Measurements from ENCODE around the gene PCDHGB6.
"Not testable (repeated sequence)": the region's sequence is repeated elsewhere in the genome, so short reads cannot be mapped to it uniquely, and the experiment has no call there.

The PCDHGB6 gene

DNA sequence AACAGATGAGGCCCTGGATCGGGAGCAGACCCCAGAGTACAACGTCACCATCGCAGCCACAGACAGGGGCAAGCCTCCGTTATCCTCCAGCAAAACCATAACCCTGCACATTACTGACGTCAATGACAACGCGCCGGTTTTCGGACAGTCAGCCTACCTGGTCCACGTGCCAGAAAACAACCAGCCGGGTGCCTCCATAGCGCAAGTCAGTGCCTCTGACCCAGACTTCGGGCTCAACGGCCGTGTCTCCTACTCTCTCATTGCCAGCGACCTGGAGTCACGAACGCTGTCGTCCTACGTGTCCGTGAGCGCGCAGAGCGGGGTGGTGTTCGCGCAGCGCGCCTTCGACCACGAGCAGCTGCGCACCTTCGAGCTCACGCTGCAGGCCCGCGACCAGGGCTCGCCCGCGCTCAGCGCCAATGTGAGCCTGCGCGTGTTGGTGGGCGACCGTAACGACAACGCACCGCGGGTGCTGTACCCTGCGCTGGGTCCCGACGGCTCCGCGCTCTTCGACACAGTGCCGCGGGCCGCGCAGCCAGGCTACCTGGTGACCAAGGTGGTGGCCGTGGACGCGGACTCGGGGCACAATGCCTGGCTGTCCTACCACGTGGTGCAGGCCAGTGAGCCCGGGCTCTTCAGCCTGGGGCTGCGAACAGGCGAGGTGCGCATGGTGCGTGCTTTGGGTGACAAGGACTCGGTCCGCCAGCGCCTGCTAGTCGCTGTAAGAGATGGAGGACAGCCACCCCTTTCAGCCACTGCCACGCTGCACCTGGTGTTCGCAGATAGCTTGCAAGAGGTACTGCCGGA is 11.5 kb downstream of the PCDHGB6 start:
- no peak for FAIRE-seq

DNA sequence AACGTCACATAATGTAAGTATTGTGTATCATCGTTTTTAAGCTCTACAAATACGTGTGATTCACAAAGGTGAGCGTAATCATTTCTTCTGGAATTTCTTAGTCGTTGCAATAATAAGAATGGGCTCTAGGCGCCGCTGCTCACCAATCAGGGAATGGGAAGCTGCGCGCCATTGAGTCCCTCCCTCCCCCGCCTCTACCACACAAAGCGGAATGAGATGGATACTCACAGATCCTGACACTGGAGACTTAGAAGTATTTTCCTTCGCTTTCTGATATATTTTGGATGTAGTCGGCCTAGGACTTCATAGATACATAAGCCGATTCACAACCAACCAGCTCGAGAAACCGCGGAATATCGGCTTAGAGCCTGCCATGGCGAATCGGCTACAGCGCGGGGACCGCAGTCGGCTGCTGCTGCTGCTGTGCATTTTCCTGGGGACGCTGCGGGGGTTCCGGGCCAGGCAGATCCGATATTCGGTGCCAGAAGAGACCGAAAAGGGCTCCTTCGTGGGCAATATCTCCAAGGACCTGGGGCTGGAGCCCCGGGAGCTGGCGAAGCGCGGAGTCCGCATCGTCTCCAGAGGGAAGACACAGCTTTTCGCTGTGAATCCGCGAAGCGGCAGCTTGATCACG is 13.2 kb downstream of the PCDHGB6 start, which contains the start of gene PCDHGA11:
TSS of gene PCDHGA11 (plus strand) at position 197 of the 634 bp plus-strand sequence. CDS start at position 374, 177 bp downstream.
- no peak for FAIRE-seq

DNA sequence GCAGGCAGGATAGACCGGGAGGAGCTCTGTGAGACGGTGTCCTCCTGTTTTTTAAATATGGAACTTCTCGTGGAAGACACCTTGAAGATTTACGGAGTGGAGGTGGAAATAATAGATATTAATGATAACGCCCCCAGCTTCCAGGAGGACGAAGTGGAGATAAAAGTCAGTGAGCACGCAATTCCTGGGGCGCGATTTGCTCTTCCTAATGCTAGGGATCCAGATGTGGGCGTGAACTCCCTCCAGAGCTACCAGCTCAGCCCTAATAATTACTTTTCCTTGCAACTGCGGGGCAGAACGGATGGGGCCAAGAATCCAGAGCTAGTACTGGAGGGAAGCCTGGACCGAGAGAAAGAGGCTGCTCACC is 13.7 kb downstream of the PCDHGB6 start:
- FAIRE-seq: no peak

DNA sequence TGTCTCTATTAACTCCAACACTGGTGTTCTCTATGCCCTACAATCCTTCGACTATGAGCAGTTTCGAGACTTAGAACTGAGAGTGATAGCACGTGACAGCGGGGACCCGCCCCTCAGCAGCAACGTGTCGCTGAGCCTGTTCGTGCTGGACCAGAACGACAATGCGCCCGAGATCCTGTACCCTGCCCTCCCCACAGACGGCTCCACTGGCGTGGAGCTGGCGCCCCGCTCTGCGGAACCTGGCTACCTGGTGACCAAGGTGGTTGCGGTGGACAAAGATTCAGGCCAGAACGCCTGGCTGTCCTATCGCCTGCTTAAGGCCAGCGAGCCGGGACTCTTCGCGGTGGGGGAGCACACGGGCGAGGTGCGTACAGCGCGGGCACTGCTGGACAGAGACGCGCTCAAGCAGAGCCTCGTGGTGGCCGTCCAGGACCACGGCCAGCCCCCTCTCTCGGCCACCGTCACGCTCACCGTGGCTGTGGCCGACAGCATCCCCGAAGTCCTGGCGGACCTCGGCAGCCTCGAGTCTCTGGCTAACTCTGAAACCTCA is 15.0 kb downstream of the PCDHGB6 start:
- FAIRE-seq: no peak

DNA sequence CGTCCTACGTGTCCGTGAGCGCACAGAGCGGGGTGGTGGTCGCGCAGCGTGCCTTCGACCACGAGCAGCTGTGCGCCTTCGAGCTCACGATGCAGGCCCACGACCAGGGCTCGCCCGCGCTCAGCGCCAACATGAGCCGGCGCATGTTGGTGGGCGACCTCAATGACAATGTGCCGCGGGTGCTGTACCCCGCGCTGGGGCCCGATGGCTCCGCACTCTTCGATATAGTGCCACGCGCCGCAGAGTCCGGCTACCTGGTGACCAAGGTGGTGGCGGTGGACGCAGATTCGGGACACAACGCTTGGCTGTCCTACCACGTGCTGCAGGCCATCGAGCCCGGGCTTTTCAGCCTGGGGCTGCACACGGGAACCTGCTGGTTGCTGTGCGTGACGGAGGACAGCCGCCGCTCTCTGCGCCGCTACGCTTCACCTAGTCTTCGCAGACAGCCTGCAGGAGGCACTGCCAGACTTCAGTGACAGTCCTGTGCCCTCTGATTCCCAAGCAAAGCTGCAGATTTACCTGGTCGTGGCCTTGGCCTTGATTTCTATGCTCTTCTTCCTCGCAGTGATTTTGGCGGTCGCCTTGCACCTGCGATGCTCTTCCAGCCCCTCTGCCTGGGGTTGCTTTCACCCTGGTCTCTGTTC is 20.1 kb downstream of the PCDHGB6 start:
- FAIRE-seq: no peak

DNA sequence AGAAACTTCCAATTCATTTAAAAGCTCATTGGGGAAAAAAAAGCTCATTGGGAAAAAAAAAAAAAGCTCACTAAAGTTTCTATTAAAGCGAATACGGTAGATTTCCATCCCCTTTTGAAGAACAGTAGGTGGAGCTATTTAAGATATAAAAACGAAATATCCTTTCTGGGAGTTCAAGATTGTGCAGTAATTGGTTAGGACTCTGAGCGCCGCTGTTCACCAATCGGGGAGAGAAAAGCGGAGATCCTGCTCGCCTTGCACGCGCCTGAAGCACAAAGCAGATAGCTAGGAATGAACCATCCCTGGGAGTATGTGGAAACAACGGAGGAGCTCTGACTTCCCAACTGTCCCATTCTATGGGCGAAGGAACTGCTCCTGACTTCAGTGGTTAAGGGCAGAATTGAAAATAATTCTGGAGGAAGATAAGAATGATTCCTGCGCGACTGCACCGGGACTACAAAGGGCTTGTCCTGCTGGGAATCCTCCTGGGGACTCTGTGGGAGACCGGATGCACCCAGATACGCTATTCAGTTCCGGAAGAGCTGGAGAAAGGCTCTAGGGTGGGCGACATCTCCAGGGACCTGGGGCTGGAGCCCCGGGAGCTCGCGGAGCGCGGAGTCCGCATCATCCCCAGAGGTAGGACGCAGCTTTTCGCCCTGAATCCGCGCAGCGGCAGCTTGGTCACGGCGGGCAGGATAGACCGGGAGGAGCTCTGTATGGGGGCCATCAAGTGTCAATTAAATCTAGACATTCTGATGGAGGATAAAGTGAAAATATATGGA is 22.7 kb downstream of the PCDHGB6 start, which contains the start of gene PCDHGA12:
TSS of gene PCDHGA12 (plus strand) at position 176 of the 782 bp plus-strand sequence. CDS start at position 429, 253 bp downstream.
- no peak for FAIRE-seq

DNA sequence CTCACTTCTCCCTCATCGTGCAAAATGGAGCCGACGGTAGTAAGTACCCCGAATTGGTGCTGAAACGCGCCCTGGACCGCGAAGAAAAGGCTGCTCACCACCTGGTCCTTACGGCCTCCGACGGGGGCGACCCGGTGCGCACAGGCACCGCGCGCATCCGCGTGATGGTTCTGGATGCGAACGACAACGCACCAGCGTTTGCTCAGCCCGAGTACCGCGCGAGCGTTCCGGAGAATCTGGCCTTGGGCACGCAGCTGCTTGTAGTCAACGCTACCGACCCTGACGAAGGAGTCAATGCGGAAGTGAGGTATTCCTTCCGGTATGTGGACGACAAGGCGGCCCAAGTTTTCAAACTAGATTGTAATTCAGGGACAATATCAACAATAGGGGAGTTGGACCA is 23.5 kb downstream of the PCDHGB6 start:
- FAIRE-seq: no peak

DNA sequence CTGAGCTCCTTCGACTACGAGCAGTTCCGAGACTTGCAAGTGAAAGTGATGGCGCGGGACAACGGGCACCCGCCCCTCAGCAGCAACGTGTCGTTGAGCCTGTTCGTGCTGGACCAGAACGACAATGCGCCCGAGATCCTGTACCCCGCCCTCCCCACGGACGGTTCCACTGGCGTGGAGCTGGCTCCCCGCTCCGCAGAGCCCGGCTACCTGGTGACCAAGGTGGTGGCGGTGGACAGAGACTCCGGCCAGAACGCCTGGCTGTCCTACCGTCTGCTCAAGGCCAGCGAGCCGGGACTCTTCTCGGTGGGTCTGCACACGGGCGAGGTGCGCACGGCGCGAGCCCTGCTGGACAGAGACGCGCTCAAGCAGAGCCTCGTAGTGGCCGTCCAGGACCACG is 24.5 kb downstream of the PCDHGB6 start:
- FAIRE-seq: not testable (repeated sequence)

DNA sequence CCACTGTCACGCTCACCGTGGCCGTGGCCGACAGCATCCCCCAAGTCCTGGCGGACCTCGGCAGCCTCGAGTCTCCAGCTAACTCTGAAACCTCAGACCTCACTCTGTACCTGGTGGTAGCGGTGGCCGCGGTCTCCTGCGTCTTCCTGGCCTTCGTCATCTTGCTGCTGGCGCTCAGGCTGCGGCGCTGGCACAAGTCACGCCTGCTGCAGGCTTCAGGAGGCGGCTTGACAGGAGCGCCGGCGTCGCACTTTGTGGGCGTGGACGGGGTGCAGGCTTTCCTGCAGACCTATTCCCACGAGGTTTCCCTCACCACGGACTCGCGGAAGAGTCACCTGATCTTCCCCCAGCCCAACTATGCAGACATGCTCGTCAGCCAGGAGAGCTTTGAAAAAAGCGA is 24.9 kb downstream of the PCDHGB6 start:
- not testable (repeated sequence) for FAIRE-seq

DNA sequence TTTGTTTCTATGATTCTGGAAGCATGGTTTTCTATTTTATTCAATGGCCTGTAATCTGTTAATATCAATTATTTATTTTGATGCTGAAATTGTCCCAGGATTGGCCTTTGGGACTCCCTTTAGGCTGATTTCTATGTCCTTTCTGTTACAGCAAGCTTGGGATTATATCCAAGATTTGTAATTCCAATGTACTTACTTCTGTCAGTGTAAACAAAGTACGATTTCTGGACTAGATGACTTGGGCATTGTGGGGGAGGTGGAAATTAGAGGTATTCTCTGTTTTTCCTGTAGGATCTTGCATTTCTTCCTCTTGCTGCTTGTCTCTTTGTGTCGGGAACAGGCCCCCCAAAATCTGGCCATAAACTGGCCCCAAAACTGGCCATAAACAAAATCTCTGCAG is 26.2 kb downstream of the PCDHGB6 start:
- no peak for FAIRE-seq

DNA sequence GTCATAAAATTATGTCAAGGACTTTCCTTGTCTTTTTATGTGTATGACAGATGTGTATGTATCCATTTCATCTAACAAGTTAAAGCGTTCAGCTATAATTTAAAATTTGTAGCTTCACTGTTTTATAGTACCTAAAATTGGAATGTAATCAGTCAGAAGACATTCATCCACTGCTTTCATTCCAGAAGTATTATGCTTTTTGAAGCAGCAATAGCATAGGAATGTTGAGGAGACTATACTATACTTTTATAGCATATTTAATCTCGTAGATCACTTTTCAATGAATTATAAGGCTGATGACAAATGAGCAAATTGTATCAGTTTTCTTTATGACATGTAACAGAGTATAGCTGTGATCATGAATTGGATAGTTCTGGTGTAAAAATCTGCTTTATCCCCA is 29.4 kb downstream of the PCDHGB6 start:
- no peak for FAIRE-seq

DNA sequence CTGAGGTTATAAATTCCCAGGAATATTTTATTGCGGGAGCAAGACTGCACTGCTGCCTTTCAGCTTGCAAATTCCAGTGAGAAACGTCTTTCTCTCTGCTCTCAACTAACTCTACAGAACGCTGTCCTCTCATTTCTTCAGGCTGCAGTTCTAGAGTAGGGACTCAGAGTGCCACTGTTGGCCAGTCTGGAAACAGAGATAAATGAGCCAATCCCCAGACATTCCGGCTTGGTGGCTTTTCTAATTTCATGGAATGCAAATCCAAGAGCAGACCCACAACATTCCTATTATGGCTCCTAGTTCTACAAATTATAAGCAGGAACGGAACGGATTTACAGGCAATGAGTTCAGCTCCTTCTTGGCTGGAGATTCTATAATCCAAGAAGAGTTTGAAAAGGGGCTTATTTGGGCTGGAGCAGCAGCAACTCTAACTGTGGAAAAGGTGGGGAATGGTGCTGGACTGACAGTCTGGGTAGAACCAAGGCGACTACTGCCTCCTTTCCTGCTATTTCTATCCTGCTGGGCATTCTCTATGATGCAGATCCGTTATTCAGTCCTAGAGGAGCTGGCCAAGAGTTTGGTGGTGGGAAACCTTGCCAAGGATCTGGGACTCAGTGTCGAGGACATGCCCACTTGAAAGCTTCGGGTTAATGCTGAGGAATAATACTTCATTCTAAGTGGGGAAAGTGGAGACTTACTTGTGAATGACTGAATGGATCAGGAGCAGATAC is 31.8 kb downstream of the PCDHGB6 start:
- FAIRE-seq: no peak

DNA sequence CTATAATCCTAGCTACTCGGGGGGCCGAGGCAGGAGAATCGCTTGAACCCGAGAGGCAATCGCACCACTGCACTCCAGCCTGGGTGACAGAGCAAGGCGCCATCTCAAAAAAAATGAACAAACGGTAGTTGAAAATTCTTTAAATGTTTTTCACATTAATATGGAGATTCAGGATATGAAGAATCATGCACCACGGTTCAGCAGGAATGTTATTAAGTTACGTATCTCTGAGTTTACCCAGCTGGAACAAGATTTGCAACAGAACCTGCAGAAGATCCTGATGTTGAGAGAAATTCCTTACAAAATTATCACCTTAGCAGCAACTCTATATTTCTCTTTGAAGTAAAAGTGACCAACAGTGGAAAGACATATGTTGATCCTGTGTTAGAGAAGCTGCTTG is 32.5 kb downstream of the PCDHGB6 start:
- FAIRE-seq: no peak

DNA sequence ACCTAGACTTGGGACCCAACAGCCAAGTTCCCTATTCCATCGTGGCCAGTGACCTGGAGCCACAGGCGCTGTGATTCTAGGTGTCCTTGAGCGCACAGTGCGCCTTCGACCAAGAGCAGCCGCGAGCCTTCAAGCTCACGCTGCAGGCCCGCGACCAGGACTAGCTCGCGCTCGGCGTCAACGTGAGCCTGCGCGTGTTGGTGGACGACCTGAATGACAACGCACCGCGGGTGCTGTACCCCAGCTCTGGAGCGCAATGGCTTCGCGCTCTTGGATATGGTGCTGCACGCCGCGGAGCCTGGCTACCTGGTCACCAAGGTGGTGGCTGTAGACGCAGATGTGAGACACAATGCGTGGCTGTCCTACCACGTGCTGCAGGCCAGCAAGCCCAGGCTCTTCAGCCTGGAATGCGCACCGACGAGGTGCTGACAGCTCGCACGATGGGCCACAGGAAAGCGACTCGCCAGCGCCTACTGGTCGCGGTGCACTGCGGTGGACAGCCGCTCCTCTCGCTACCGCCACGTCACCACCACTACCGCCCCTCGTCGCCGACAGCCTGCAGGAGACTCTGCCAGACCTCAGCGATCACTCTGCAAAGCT is 33.9 kb downstream of the PCDHGB6 start:
- no peak for FAIRE-seq
